Left ventricle myocardium inferior (tissue), 1 donor: Measurements from ENCODE around the gene SPATS2L. TPM values are rescaled to one million over a fixed set of nuclear protein-coding genes. Genes with fewer than 3 reads are reported as not detected.

Experiments
- DNase-seq: peaks from one replicate; pipeline ENCODE4 v3.0.0-alpha.2; 2020
- H3K27ac ChIP-seq: fragments of 200-600 bp; replicated peaks from 2 replicates; pipeline ENCODE4 v1.8.0; 2021
- H3K27me3 ChIP-seq: fragments of 200-600 bp; 2 replicates; pipeline ENCODE4 v1.8.0; 2021; ENCODE audit warnings: low read depth
- H3K36me3 ChIP-seq: fragments of 200-600 bp; 2 replicates; pipeline ENCODE4 v1.8.0; 2021
- H3K4me1 ChIP-seq: fragments of 200-600 bp; 2 replicates; pipeline ENCODE4 v1.8.0; 2021
- H3K4me3 ChIP-seq: fragments of 200-600 bp; 2 replicates; pipeline ENCODE4 v1.8.0; 2021; ENCODE audit warnings: mild to moderate bottlenecking, moderate library complexity
- H3K9me3 ChIP-seq: fragments of 200-600 bp; replicated peaks from 2 replicates; pipeline ENCODE4 v1.8.0; 2021
- intact Hi-C: fragments of 100-400 bp; cut with micrococcal nuclease; formaldehyde crosslinking; loops from one replicate; pipeline ENCODE4 v1.11.0; 2022
- total RNA-seq: library from RNA; stranded (reverse); fragmentation: NEBNext Ultra II Directional; extraction: Animal tissue kit (Norgen Biotek cat#: 25700); gene quantifications from one replicate; pipeline ENCODE4 v1.2.1, GENCODE V29; 2021
- TF ChIP-seq, protein P1 (sequence below): fragments of 200-600 bp; IDR thresholded peaks from 2 replicates; pipeline ENCODE4 v1.8.0; 2021; ENCODE audit warnings: antibody characterized with exemption, mild to moderate bottlenecking, borderline replicate concordance
- donor health status: DM: no; HTN: yes; CAD: no; lungs with severe emphysema.

The SPATS2L gene
- total RNA-seq, 1 donor from 2014 or later = 54.9 TPM

- no peaks in the 10 kb centered on the region for H3K9me3 ChIP-seq
- TF ChIP-seq, protein P1, sequence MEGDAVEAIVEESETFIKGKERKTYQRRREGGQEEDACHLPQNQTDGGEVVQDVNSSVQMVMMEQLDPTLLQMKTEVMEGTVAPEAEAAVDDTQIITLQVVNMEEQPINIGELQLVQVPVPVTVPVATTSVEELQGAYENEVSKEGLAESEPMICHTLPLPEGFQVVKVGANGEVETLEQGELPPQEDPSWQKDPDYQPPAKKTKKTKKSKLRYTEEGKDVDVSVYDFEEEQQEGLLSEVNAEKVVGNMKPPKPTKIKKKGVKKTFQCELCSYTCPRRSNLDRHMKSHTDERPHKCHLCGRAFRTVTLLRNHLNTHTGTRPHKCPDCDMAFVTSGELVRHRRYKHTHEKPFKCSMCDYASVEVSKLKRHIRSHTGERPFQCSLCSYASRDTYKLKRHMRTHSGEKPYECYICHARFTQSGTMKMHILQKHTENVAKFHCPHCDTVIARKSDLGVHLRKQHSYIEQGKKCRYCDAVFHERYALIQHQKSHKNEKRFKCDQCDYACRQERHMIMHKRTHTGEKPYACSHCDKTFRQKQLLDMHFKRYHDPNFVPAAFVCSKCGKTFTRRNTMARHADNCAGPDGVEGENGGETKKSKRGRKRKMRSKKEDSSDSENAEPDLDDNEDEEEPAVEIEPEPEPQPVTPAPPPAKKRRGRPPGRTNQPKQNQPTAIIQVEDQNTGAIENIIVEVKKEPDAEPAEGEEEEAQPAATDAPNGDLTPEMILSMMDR = no peak
Observed at GRCh38 chr2:200279857-200280256, 26.6 kb upstream of the SPATS2L start.

DNA sequence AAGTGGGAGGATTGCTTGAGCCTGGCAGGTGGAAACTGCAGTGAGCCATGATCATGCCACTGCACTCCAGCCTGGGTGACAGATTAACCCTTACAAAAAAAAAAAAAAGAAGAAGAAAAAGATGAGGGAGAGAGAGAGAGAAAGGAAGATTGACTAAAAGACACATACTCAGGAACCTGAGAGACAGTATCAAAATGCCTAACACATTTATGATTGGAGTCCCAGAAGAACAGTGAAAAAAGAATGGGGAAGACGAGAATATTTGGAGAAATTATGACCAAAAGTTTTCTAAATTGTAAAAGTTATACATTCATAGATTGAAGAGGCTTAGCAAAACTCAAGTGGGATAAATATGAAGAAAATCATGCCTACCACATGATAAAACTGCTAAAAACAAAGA is 19.9 kb upstream of the SPATS2L start:
- Histone ChIP-seq H3K4me1 (no peaks in the 10 kb centered on the region), H3K4me3 (no peak overlapping the region), H3K27me3 (no peaks in the 10 kb centered on the region), H3K36me3 (no peaks in the 10 kb centered on the region), H3K9me3 (no peaks in the 10 kb centered on the region), H3K27ac (no peak overlapping the region)
- TF ChIP-seq, protein P1 = no peak
- intact Hi-C loops = no loop called here
- DNase-seq = no peak

More at GRCh38 chr2:200279857-200280256, 26.6 kb upstream of the SPATS2L start:
- H3K4me1 ChIP-seq = no peaks in the 10 kb centered on the region
- no peak overlapping the region for H3K4me3 ChIP-seq
- H3K27me3 ChIP-seq = no peaks in the 10 kb centered on the region
- no peaks in the 10 kb centered on the region for H3K36me3 ChIP-seq
- H3K27ac ChIP-seq = no peak overlapping the region
- DNase-seq = no peak
- intact Hi-C loops = no loop called here

GRCh38 chr2:200288670-200289429 is 17.6 kb upstream of the SPATS2L start:
- intact Hi-C loops = no loop called here
- no peak overlapping the region for H3K27ac ChIP-seq
- H3K27me3 ChIP-seq = no peaks in the 10 kb centered on the region
- no peak for DNase-seq
- no peaks in the 10 kb centered on the region for H3K36me3 ChIP-seq
- TF ChIP-seq, protein P1 = no peak
- no peak overlapping the region for H3K4me3 ChIP-seq
- H3K4me1 ChIP-seq = no peaks in the 10 kb centered on the region
- no peaks in the 10 kb centered on the region for H3K9me3 ChIP-seq

DNA sequence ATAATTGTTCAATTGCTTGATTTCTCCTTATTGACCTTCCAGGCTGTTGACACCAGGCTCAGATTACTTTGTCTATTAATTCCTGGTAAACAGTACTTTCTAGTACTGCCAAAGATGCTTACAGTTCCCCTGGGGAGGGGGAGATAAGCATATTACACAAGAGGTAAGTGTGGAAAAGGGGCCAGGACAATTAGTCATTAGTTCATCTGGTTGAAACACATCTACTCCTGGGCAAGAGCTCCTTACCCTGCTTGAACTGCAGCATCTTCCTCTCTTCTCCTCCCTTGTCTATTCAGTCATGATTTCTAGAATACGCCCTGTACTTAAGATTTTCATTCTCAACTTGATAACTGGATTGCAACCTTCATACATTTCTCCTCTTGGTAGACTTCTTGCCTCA is 10.4 kb upstream of the SPATS2L start:
- no peak for DNase-seq
- intact Hi-C loops = no loop called here
- no peaks in the 10 kb centered on the region for H3K36me3 ChIP-seq
- no peak overlapping the region for H3K27ac ChIP-seq
- H3K27me3 ChIP-seq = no peaks in the 10 kb centered on the region
- peaks cover 6% of the 10 kb centered on the region for H3K4me1 ChIP-seq
- H3K9me3 ChIP-seq = no peaks in the 10 kb centered on the region
- TF ChIP-seq, protein P1 = no peak
- H3K4me3 ChIP-seq = no peak overlapping the region

- peaks cover 11% of the 10 kb centered on the region for H3K4me1 ChIP-seq
- TF ChIP-seq, protein P1 = no peak
- no peak for DNase-seq
- H3K9me3 ChIP-seq = no peaks in the 10 kb centered on the region
- H3K27me3 ChIP-seq = no peaks in the 10 kb centered on the region
- H3K27ac ChIP-seq = no peak overlapping the region
- intact Hi-C loops = no loop called here
- no peak overlapping the region for H3K4me3 ChIP-seq
- H3K36me3 ChIP-seq = no peaks in the 10 kb centered on the region
Observed at GRCh38 chr2:200297100-200297499, 9.4 kb upstream of the SPATS2L start.
